BLaER1 treated with 17β-estradiol and CSF1 and Interleukin-3, amounts not matched to agents 10 nM and 100 nM (cell line): ENCODE measurements around the gene SNX19.
"Not testable (repeated sequence)": the region's sequence is repeated elsewhere in the genome, so short reads cannot be mapped to it uniquely, and the experiment has no call there.

Source experiments
- H3K27ac ChIP-seq, 11 experiments: shearing (Covaris generic); formaldehyde crosslinking; 2 replicates each; pipeline ENCODE4 v1.8.1; 2022
- H3K27me3 ChIP-seq, 11 experiments: shearing (Covaris generic); formaldehyde crosslinking; 2 replicates each; pipeline ENCODE4 v1.8.1; 2022
- H3K36me3 ChIP-seq, 11 experiments: shearing (Covaris generic); formaldehyde crosslinking; 2 replicates each; pipeline ENCODE4 v1.8.1; 2022
- H3K4me1 ChIP-seq, 10 experiments: shearing (Covaris generic); formaldehyde crosslinking; 2 replicates each; pipeline ENCODE4 v1.8.1; 2022
- H3K4me2 ChIP-seq, 11 experiments: shearing (Covaris generic); formaldehyde crosslinking; 2 replicates each; pipeline ENCODE4 v1.8.1; 2022
- H3K4me3 ChIP-seq, 10 experiments: shearing (Covaris generic); formaldehyde crosslinking; 2 replicates each; pipeline ENCODE4 v1.8.1; 2022
- H3K9ac ChIP-seq, 11 experiments: shearing (Covaris generic); formaldehyde crosslinking; 2 replicates each; pipeline ENCODE4 v1.8.1; 2022
- H3K9me3 ChIP-seq, 11 experiments: shearing (Covaris generic); formaldehyde crosslinking; replicated peaks in 1 of 11; 2 replicates each; pipeline ENCODE4 v1.8.1; 2022
- H4K20me1 ChIP-seq, 11 experiments: shearing (Covaris generic); formaldehyde crosslinking; 2 replicates each; pipeline ENCODE4 v1.8.1; 2022
- Cebpa-rat ChIP-seq, 11 experiments: shearing (Covaris generic); IDR thresholded peaks; 2 replicates each; pipeline ENCODE4 v1.8.1; 2022

The SNX19 gene

GRCh38 chr11:130924750-130925149 lies 8.5 kb upstream of the SNX19 start:
- Histone ChIP-seq H3K4me1 (peaks cover 0 to 10% (median 0%) of the 10 kb centered on the region in 10 experiments; a peak in 3 of 20 replicates), H3K9ac (peak overlapping the region in 1 of 11 experiments; percentile 27; a peak in 1 of 22 replicates), H3K4me2 (peak overlapping the region in 3 of 11 experiments; percentile 11 to 50 (median 47); a peak in 5 of 22 replicates), H3K36me3 (no peaks in the 10 kb centered on the region), H4K20me1 (no peaks in the 10 kb centered on the region), H3K4me3 (no peak overlapping the region), H3K27ac (no peak overlapping the region), H3K9me3 (no peaks in the 10 kb centered on the region), H3K27me3 (no peaks in the 10 kb centered on the region)
- TF ChIP-seq Cebpa-rat (IDR thresholded peaks at IDR 0.05) = no peak

DNA sequence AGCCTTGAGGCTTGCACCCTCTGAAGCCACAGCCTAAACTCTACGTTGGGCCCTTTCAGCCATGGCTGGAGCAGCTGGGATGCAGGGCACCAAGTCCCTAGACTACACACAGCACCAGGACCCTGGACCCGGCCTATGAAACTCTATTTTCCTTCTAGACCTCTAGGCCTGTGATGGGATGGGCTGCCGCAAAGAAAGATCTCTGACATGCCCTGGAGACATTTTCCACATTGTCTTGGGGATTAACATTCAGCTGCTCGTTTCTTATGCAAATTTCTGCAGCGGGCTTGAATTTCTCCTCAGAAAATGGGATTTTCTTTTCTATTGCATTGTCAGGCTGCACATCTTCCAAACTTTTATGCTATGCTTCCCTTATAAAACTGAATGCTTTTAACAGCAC lies 4.3 kb upstream of the SNX19 start:
- not testable (repeated sequence) for H3K4me3 ChIP-seq, H3K36me3 ChIP-seq, H3K27me3 ChIP-seq, H3K27ac ChIP-seq, H3K4me2 ChIP-seq, H3K9me3 ChIP-seq, H4K20me1 ChIP-seq, H3K9ac ChIP-seq
- H3K4me1 ChIP-seq = peaks cover 6 to 16% (median 9%) of the 10 kb centered on the region in 10 experiments

GRCh38 chr11:130918081-130918480 lies 1.8 kb upstream of the SNX19 start:
- Histone ChIP-seq H3K9ac (no peak overlapping the region), H3K4me1 (peaks cover 16 to 32% (median 25%) of the 10 kb centered on the region in 10 experiments), H3K4me2 (no peak overlapping the region), H3K9me3 (peaks cover 0 to 16% (median 0%) of the 10 kb centered on the region in 11 experiments; a peak in 3 of 22 replicates), H4K20me1 (peaks cover 0 to 9% (median 0%) of the 10 kb centered on the region in 11 experiments; a peak in 2 of 22 replicates), H3K36me3 (peaks cover 21 to 26% (median 23%) of the 10 kb centered on the region in 11 experiments), H3K27me3 (no peaks in the 10 kb centered on the region), H3K4me3 (no peak overlapping the region), H3K27ac (no peak overlapping the region)
- TF ChIP-seq Cebpa-rat (IDR thresholded peaks at IDR 0.05) = no peak

DNA sequence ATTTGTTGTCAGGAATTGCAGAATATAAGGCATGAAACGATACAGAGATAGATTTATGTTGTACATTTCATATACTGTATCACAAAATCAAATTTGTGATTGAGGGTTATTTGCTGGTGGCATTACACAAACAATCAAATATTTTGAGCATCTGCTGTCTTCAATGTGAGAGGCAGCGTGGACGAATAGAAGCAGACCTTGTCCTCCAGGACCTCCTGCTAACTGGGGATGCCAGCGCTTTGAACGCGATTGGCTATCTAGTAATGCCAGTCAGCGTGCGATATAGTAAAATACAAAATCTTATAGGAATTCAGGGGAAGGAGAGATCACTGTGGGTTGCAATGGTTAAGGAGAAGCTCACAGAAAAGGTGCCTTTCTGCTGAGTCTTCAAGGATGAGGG lies 631 bp upstream of the SNX19 start:
- peak overlapping the region; percentile 78 to 99 (median 96) for H3K4me2 ChIP-seq
- peaks cover 0 to 16% (median 6%) of the 10 kb centered on the region in 11 experiments; a peak in 10 of 22 replicates for H4K20me1 ChIP-seq
- H3K4me3 ChIP-seq = peak overlapping the region; percentile 68 to 98 (median 86)
- H3K36me3 ChIP-seq = peaks cover 30 to 38% (median 33%) of the 10 kb centered on the region in 11 experiments
- TF ChIP-seq Cebpa-rat (IDR thresholded peaks at IDR 0.05) = no peak
- H3K9me3 ChIP-seq = peaks cover 0 to 16% (median 0%) of the 10 kb centered on the region in 11 experiments; a peak in 3 of 22 replicates
- H3K27me3 ChIP-seq = no peaks in the 10 kb centered on the region
- peaks cover 16 to 35% (median 25%) of the 10 kb centered on the region in 10 experiments for H3K4me1 ChIP-seq
- H3K9ac ChIP-seq = peak overlapping the region; percentile 90 to 98 (median 94); a peak in 20 of 22 replicates
- peak overlapping the region in 6 of 11 experiments; percentile 91 to 96 (median 92); a peak in 7 of 22 replicates for H3K27ac ChIP-seq

DNA sequence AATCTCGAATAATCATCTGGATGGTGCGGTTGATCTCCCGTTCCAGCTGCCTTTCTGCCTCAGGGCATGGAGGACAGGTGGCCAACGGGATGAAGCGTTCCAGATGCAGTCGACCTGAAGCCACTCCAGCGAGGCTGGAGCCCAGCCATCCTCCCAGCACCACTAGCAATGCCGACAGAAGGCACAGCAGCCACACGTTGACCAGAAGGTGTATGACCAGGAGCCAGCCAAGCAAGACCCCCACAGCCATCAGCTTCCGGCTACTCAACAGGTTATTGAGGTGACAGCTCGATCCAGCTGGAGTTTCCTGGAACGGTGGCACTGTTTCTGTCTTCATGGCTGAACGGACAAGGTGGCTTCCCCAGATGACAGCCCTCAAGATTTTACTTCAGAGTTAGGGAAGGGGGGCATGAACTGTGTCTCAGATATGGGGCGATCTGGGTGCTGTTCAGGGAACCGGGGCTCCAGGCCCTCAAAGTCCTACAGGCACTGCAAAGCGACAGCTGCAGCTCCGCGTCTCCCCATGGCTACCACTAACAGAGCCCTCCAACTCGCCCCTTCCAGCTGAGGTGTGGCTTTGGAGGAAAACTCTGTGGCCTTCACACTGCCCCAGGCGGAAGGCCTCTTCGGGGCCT lies 559 bp downstream of the SNX19 start:
- no peaks in the 10 kb centered on the region for H3K27me3 ChIP-seq
- peak overlapping the region; percentile 89 to 97 (median 93) for H3K27ac ChIP-seq
- H3K4me3 ChIP-seq = peak overlapping the region; percentile 68 to 98 (median 86)
- H4K20me1 ChIP-seq = peaks cover 0 to 19% (median 9%) of the 10 kb centered on the region in 11 experiments; a peak in 11 of 22 replicates
- peaks cover 16 to 35% (median 25%) of the 10 kb centered on the region in 10 experiments for H3K4me1 ChIP-seq
- H3K36me3 ChIP-seq = peaks cover 40 to 49% (median 44%) of the 10 kb centered on the region in 11 experiments
- TF ChIP-seq Cebpa-rat (IDR thresholded peaks at IDR 0.05) = no peak
- peaks cover 0 to 16% (median 0%) of the 10 kb centered on the region in 11 experiments; a peak in 3 of 22 replicates for H3K9me3 ChIP-seq
- peak overlapping the region; percentile 90 to 98 (median 94) for H3K9ac ChIP-seq
- H3K4me2 ChIP-seq = peak overlapping the region; percentile 93 to 100 (median 97)

DNA sequence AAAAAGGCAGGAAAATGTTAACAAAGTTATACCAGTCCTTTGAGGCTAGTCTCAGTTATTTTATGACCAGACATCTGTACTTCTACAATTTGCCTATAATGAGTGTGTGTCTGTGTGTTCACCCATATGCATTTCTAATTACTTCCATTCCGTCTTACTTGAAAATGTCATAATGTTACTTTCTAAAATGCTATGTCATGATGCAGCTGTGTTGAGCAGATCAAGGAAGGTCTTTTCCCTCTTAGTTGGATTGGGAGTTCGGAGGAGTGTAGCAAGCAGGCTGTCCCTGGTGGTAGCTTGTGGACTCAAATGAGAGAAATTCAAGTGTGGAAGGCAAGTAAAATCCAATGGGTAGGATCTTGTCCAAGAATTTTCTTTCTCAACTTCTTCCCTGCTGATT lies 3.0 kb downstream of the SNX19 start:
- H3K4me2 ChIP-seq = peak overlapping the region in 2 of 11 experiments; percentile 97 to 98; a peak in 5 of 22 replicates
- no peak for TF ChIP-seq Cebpa-rat (IDR thresholded peaks at IDR 0.05)
- H3K27ac ChIP-seq = no peak overlapping the region
- peaks cover 59 to 74% (median 68%) of the 10 kb centered on the region in 11 experiments for H3K36me3 ChIP-seq
- H3K9ac ChIP-seq = no peak overlapping the region
- peaks cover 0 to 30% (median 16%) of the 10 kb centered on the region in 11 experiments; a peak in 17 of 22 replicates for H4K20me1 ChIP-seq
- no peak overlapping the region for H3K4me3 ChIP-seq
- peaks cover 16 to 47% (median 28%) of the 10 kb centered on the region in 10 experiments for H3K4me1 ChIP-seq
- H3K9me3 ChIP-seq = peaks cover 0 to 16% (median 0%) of the 10 kb centered on the region in 11 experiments; a peak in 3 of 22 replicates
- no peaks in the 10 kb centered on the region for H3K27me3 ChIP-seq

DNA sequence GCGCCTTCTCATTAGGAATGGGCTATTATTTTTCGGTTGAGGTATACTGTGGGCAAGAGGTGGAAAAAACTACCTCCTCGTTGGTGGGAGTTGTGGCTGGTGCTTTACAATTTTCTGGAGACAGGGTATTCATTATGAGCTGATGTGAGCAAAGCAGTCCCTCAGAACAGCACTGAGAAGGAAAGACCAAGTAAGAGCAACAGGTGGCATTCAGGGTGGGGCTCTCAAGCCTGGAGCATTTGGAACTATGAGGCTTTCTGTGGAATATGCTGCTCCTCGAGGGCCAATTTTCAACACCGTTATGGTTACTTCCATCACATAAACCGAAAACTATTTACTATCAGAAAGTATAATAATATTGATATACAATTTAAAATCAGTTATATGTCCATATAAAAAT lies 3.7 kb downstream of the SNX19 start:
- Histone ChIP-seq H3K4me2 (no peak overlapping the region), H3K27me3 (no peaks in the 10 kb centered on the region), H3K4me3 (no peak overlapping the region), H3K9me3 (peaks cover 0 to 16% (median 0%) of the 10 kb centered on the region in 11 experiments; a peak in 3 of 22 replicates), H3K36me3 (peaks cover 67 to 81% (median 75%) of the 10 kb centered on the region in 11 experiments), H4K20me1 (peaks cover 4 to 37% (median 23%) of the 10 kb centered on the region in 11 experiments; a peak in 18 of 22 replicates), H3K27ac (no peak overlapping the region), H3K9ac (no peak overlapping the region), H3K4me1 (peaks cover 16 to 47% (median 28%) of the 10 kb centered on the region in 10 experiments)
- no peak for TF ChIP-seq Cebpa-rat (IDR thresholded peaks at IDR 0.05)

GRCh38 chr11:130911306-130911705 lies 5.0 kb downstream of the SNX19 start:
- no peak overlapping the region for H3K4me3 ChIP-seq
- no peak overlapping the region for H3K4me2 ChIP-seq
- H3K9me3 ChIP-seq = peaks cover 0 to 16% (median 0%) of the 10 kb centered on the region in 11 experiments; a peak in 3 of 22 replicates
- H3K27ac ChIP-seq = no peak overlapping the region
- TF ChIP-seq Cebpa-rat (IDR thresholded peaks at IDR 0.05) = no peak
- H3K4me1 ChIP-seq = peaks cover 11 to 42% (median 22%) of the 10 kb centered on the region in 10 experiments
- no peaks in the 10 kb centered on the region for H3K27me3 ChIP-seq
- H3K9ac ChIP-seq = no peak overlapping the region
- H3K36me3 ChIP-seq = peaks cover 79 to 94% (median 87%) of the 10 kb centered on the region in 11 experiments
- H4K20me1 ChIP-seq = peaks cover 4 to 46% (median 31%) of the 10 kb centered on the region in 11 experiments; a peak in 18 of 22 replicates

GRCh38 chr11:130909650-130910049 lies 6.6 kb downstream of the SNX19 start:
- peak overlapping the region in 1 of 11 experiments; percentile 18; a peak in 2 of 22 replicates for H3K4me2 ChIP-seq
- peaks cover 4 to 56% (median 37%) of the 10 kb centered on the region in 11 experiments; a peak in 18 of 22 replicates for H4K20me1 ChIP-seq
- H3K9ac ChIP-seq = no peak overlapping the region
- no peak overlapping the region for H3K27ac ChIP-seq
- H3K27me3 ChIP-seq = no peaks in the 10 kb centered on the region
- H3K4me3 ChIP-seq = no peak overlapping the region
- H3K36me3 ChIP-seq = peaks cover 89 to 100% (median 97%) of the 10 kb centered on the region in 11 experiments
- TF ChIP-seq Cebpa-rat (IDR thresholded peaks at IDR 0.05) = no peak
- peaks cover 0 to 31% (median 10%) of the 10 kb centered on the region in 10 experiments; a peak in 14 of 20 replicates for H3K4me1 ChIP-seq
- H3K9me3 ChIP-seq = peaks cover 0 to 7% (median 0%) of the 10 kb centered on the region in 11 experiments; a peak in 1 of 22 replicates
